D721Med (cell line): Measurements from ENCODE around the gene UBASH3A.

Experiments used
- DNase-seq: peaks from one replicate; pipeline ENCODE4 v3.0.0; 2011; ENCODE audit warnings: low spot score; ENCODE audit not compliant: insufficient read length
- FAIRE-seq: peaks from 2 replicates; lab custom pipeline; 2011; peaks lifted over from hg19 to GRCh38; lab: Jason Lieb, UNC
- TF ChIP-seq, protein P1 (sequence below): IDR thresholded peaks from 2 replicates; pipeline ENCODE4 v1.5.1; 2012; ENCODE audit warnings: mild to moderate bottlenecking, control low read depth; ENCODE audit not compliant: insufficient read depth; ENCODE audit errors: missing control alignments

UBASH3A gene

DNA sequence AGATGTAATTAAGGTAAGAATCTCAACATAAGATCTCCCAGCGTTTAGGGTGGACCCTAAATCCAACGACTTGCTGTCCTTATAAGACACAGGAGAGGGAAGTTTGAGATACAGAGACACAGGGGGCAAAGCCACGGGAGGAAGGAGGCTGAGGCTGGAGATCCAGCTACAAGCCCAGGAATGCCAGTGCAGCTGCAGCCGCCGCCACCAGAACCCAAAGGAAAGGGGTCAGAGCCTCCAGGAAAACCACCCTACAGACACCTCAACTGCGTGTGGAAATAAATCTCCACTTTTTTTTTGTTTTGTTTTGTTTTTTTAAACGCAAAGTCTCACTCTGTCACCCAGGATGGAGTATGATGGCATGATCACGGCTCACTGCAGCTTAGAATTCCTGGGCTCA is 25.3 kb upstream of the UBASH3A start:
- TF ChIP-seq, protein P1, sequence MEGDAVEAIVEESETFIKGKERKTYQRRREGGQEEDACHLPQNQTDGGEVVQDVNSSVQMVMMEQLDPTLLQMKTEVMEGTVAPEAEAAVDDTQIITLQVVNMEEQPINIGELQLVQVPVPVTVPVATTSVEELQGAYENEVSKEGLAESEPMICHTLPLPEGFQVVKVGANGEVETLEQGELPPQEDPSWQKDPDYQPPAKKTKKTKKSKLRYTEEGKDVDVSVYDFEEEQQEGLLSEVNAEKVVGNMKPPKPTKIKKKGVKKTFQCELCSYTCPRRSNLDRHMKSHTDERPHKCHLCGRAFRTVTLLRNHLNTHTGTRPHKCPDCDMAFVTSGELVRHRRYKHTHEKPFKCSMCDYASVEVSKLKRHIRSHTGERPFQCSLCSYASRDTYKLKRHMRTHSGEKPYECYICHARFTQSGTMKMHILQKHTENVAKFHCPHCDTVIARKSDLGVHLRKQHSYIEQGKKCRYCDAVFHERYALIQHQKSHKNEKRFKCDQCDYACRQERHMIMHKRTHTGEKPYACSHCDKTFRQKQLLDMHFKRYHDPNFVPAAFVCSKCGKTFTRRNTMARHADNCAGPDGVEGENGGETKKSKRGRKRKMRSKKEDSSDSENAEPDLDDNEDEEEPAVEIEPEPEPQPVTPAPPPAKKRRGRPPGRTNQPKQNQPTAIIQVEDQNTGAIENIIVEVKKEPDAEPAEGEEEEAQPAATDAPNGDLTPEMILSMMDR: no peak
- FAIRE-seq: no peak

DNA sequence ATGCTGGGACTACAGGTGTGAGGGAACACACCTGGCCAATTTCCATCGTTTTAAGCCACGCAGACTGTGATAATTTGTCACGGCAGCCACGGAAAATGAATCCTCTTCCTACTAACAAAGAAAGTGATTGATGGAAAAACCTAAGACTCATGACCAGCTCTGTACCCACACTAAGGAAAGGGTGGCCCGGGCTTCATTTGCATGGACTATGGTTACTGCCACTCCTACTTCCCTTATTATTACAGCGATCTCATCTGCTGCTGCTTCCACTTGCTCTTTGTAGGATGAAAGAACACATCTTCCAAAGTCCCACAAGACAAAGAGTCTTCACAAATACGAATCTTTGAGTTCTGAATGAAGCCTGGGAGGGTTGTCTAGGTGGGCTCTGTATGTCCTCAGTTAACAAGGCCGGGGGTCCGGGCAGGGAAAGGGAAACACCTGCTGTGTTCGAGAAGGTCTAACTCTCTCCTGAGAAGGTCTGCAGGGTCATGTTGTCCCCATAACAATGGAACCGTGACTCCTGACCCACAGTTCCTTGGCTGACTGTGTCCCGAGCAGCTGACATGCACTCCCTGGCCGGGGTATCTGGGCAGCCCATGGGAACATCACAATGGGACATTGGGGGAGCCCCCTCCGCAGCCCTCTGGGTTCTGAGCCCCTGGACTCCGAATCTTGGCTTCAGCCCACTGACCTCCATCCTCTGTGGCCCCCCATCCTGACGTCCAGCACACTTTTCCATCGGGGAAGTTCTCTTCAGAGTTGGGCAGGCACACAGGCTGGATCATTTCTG is 24.1 kb upstream of the UBASH3A start:
- TF ChIP-seq, protein P1: no peak
- DNase-seq: no peak
- FAIRE-seq: no peak

More for the DNA sequence above, 25.3 kb upstream of the UBASH3A start:
- DNase-seq: no peak

DNA sequence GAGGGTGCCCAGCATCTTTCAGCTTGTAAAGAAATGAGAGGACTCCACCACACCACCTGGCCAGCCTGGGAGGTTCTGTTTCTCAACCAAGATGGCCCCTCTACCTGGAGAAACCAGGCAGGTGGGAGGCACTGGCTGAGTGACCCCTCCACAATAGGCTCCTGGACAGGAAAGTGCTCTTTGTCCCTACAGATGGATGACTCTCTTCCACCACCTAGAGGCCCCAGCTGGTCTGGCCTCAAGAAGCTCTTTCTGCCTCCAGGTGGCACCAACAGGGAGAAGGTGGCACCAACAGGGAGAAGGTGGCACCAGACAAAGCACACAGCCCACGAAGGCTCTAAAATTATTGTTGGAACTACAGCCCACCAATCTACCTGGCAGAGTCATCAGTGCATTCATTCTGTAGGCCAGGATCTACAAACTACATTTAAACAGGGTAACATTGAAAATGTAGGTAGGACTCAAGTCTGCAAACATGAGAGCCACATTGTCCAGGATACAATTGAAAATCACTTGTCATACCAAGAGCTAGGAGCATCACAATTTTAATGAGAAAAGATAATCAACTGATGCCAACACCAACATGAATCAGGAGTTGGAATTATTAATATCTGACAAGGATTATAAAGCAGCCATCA is 22.2 kb upstream of the UBASH3A start:
- TF ChIP-seq, protein P1: peak; percentile 50
- DNase-seq (no peak), FAIRE-seq (no peak)

GRCh38 chr21:42382915-42383314 is 20.8 kb upstream of the UBASH3A start:
- DNase-seq (no peak), FAIRE-seq (no peak)

DNA sequence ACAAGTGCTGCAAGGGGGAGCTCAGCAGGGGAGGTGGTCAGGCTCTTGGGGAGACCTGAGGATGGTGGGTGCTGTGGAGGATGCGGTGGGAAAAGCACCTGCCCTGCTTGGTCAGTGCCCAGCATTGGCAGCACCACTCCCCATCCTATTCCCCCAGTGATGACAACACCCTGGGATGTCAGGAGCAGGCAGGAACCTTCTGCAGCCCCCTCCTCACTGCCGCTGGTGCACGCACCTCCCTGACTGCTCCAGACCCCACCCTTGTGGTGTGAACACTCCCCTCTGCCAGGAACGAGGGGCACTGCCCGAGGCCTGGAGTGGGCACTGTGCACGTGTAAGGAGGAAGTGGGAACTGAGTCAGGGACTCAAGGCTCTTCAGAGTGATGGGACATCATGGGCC is 20.4 kb upstream of the UBASH3A start:
- FAIRE-seq (no peak), DNase-seq (no peak)
- TF ChIP-seq, protein P1: no peak

More at GRCh38 chr21:42382915-42383314, 20.8 kb upstream of the UBASH3A start:
- TF ChIP-seq, protein P1: no peak

DNA sequence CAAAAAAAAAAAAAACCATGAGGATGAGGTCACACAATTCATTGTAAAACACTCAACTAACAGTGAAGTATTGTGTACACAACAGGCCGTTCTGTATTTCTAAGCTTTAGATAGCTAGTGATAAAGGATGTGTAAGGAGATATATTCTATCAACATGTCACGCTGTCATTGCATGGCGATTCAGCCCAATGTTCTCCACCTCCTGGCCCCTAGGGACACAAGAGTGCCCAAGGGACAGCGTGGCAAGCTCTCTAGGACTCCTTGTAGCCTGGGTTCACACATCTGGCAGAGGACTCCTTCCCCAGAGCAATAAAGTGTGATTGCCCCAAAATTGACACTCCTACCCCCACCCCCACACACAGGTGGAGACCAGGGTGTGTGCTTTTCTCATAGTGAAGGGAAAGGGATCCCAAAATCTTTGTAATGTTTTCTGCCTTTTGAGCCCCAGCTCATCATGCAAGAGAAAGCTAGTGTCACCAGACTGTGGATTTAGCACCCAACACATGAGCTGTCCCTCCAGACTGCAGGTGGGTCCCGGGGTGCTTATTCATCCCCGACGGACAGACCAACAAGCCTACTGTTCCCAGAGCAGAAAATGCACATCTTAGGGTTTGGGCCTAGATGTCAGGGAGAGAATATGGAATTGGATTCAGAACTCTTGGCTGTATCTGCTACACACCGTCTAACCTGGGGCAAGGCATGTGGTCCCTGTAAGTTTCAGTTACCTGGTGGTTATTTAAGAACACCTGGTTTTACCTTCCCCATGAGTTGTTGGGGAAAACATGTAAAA is 19.4 kb upstream of the UBASH3A start:
- FAIRE-seq (no peak), DNase-seq (no peak)
- TF ChIP-seq, protein P1: no peak
